ENCODE measurements around the gene TAOK3.
"Not testable (repeated sequence)": the region's sequence is repeated elsewhere in the genome, so short reads cannot be mapped to it uniquely, and the experiment has no call there.

The TAOK3 gene

GRCh38 chr12:118372541-118373495 lies at the start of gene TAOK3:
TAOK3 (minus strand) TSS chr12:118372907; CDS start chr12:118255567, 117,340 bp downstream.
- no peaks in the 10 kb centered on the region for H3K9me3 ChIP-seq (ENCODE audit: low read length)
- peak within 1 kb of the TSS; percentile 98 for H2AFZ ChIP-seq (ENCODE audit: low read depth, low read length)
- H3K4me1 ChIP-seq (ENCODE audit: insufficient read depth, low read length): peaks cover 38% of the 10 kb centered on the region
- peak within 1 kb of the TSS; percentile 95 for H3K4me3 ChIP-seq (ENCODE audit: low read length)
- H3K36me3 ChIP-seq (ENCODE audit: insufficient read depth, low read length): no peaks in the 10 kb centered on the region
- peaks cover 25% of the 10 kb centered on the region for H3K27me3 ChIP-seq (ENCODE audit: insufficient read depth, low read length)

- peaks cover 10% of the 10 kb centered on the region for H3K36me3 ChIP-seq (ENCODE audit: insufficient read depth, low read length)
- peaks cover 4% of the 10 kb centered on the region for H3K9me3 ChIP-seq (ENCODE audit: low read length)
- no peak overlapping the region for H3K4me3 ChIP-seq (ENCODE audit: low read length)
- H3K27me3 ChIP-seq (ENCODE audit: insufficient read depth, low read length): no peaks in the 10 kb centered on the region
- no peak overlapping the region for H2AFZ ChIP-seq (ENCODE audit: low read depth, low read length)
- no peaks in the 10 kb centered on the region for H3K4me1 ChIP-seq (ENCODE audit: insufficient read depth, low read length)
Measured at GRCh38 chr12:118420673-118421072, 48.0 kb upstream of the TAOK3 start.

GRCh38 chr12:118418385-118419057 lies 45.8 kb upstream of the TAOK3 start:
- H3K36me3 ChIP-seq (ENCODE audit: insufficient read depth, low read length): peaks cover 32% of the 10 kb centered on the region

GRCh38 chr12:118417942-118418341 lies 45.2 kb upstream of the TAOK3 start:
- Histone ChIP-seq H3K27me3 (ENCODE audit: insufficient read depth, low read length) (no peaks in the 10 kb centered on the region), H3K36me3 (ENCODE audit: insufficient read depth, low read length) (peaks cover 38% of the 10 kb centered on the region), H3K9me3 (ENCODE audit: low read length) (peaks cover 4% of the 10 kb centered on the region), H3K4me3 (ENCODE audit: low read length) (no peak overlapping the region), H3K4me1 (ENCODE audit: insufficient read depth, low read length) (no peaks in the 10 kb centered on the region), H2AFZ (ENCODE audit: low read depth, low read length) (no peak overlapping the region)

More at GRCh38 chr12:118418385-118419057, 45.8 kb upstream of the TAOK3 start:
- no peaks in the 10 kb centered on the region for H3K4me1 ChIP-seq (ENCODE audit: insufficient read depth, low read length)
- H3K4me3 ChIP-seq (ENCODE audit: low read length): no peak overlapping the region
- H2AFZ ChIP-seq (ENCODE audit: low read depth, low read length): no peak overlapping the region
- H3K27me3 ChIP-seq (ENCODE audit: insufficient read depth, low read length): no peaks in the 10 kb centered on the region
- peaks cover 4% of the 10 kb centered on the region for H3K9me3 ChIP-seq (ENCODE audit: low read length)

- Histone ChIP-seq H3K27me3 (ENCODE audit: insufficient read depth, low read length) (no peaks in the 10 kb centered on the region), H3K9me3 (ENCODE audit: low read length) (no peaks in the 10 kb centered on the region), H2AFZ (ENCODE audit: low read depth, low read length) (no peak overlapping the region), H3K4me3 (ENCODE audit: low read length) (no peak overlapping the region), H3K36me3 (ENCODE audit: insufficient read depth, low read length) (peaks cover 75% of the 10 kb centered on the region), H3K4me1 (ENCODE audit: insufficient read depth, low read length) (no peaks in the 10 kb centered on the region)
Measured at GRCh38 chr12:118409834-118410233, 37.1 kb upstream of the TAOK3 start.

- not testable (repeated sequence) for H3K27me3 ChIP-seq (ENCODE audit: insufficient read depth, low read length); H3K4me3 ChIP-seq (ENCODE audit: low read length)
- peaks cover 69% of the 10 kb centered on the region for H3K36me3 ChIP-seq (ENCODE audit: insufficient read depth, low read length)
Measured at GRCh38 chr12:118408241-118408640, 35.5 kb upstream of the TAOK3 start.

GRCh38 chr12:118404876-118405521 lies 32.3 kb upstream of the TAOK3 start:
- Histone ChIP-seq H3K4me3 (ENCODE audit: low read length) (no peak overlapping the region), H3K9me3 (ENCODE audit: low read length) (no peaks in the 10 kb centered on the region), H3K36me3 (ENCODE audit: insufficient read depth, low read length) (peaks cover 75% of the 10 kb centered on the region), H3K27me3 (ENCODE audit: insufficient read depth, low read length) (no peaks in the 10 kb centered on the region), H3K4me1 (ENCODE audit: insufficient read depth, low read length) (no peaks in the 10 kb centered on the region), H2AFZ (ENCODE audit: low read depth, low read length) (no peak overlapping the region)

More at GRCh38 chr12:118408241-118408640, 35.5 kb upstream of the TAOK3 start:
- H3K9me3 ChIP-seq (ENCODE audit: low read length); H3K4me1 ChIP-seq (ENCODE audit: insufficient read depth, low read length); H2AFZ ChIP-seq (ENCODE audit: low read depth, low read length): not testable (repeated sequence)

GRCh38 chr12:118402251-118402650 lies 29.5 kb upstream of the TAOK3 start:
- no peaks in the 10 kb centered on the region for H3K4me1 ChIP-seq (ENCODE audit: insufficient read depth, low read length)
- peaks cover 75% of the 10 kb centered on the region for H3K36me3 ChIP-seq (ENCODE audit: insufficient read depth, low read length)
- no peaks in the 10 kb centered on the region for H3K27me3 ChIP-seq (ENCODE audit: insufficient read depth, low read length)
- H3K9me3 ChIP-seq (ENCODE audit: low read length): no peaks in the 10 kb centered on the region
- no peak overlapping the region for H2AFZ ChIP-seq (ENCODE audit: low read depth, low read length)
- no peak overlapping the region for H3K4me3 ChIP-seq (ENCODE audit: low read length)

- H3K27me3 ChIP-seq (ENCODE audit: insufficient read depth, low read length): no peaks in the 10 kb centered on the region
- no peaks in the 10 kb centered on the region for H3K9me3 ChIP-seq (ENCODE audit: low read length)
- H2AFZ ChIP-seq (ENCODE audit: low read depth, low read length): no peak overlapping the region
- no peak overlapping the region for H3K4me3 ChIP-seq (ENCODE audit: low read length)
- peaks cover 79% of the 10 kb centered on the region for H3K36me3 ChIP-seq (ENCODE audit: insufficient read depth, low read length)
- no peaks in the 10 kb centered on the region for H3K4me1 ChIP-seq (ENCODE audit: insufficient read depth, low read length)
Measured at GRCh38 chr12:118398940-118399339, 26.2 kb upstream of the TAOK3 start.

GRCh38 chr12:118398524-118398923 lies 25.8 kb upstream of the TAOK3 start:
- H3K36me3 ChIP-seq (ENCODE audit: insufficient read depth, low read length): peaks cover 77% of the 10 kb centered on the region
- H3K4me1 ChIP-seq (ENCODE audit: insufficient read depth, low read length): no peaks in the 10 kb centered on the region
- no peaks in the 10 kb centered on the region for H3K9me3 ChIP-seq (ENCODE audit: low read length)
- H3K27me3 ChIP-seq (ENCODE audit: insufficient read depth, low read length): no peaks in the 10 kb centered on the region
- no peak overlapping the region for H3K4me3 ChIP-seq (ENCODE audit: low read length)
- H2AFZ ChIP-seq (ENCODE audit: low read depth, low read length): no peak overlapping the region

- H3K9me3 ChIP-seq (ENCODE audit: low read length): no peaks in the 10 kb centered on the region
- H3K4me1 ChIP-seq (ENCODE audit: insufficient read depth, low read length): no peaks in the 10 kb centered on the region
- peaks cover 76% of the 10 kb centered on the region for H3K36me3 ChIP-seq (ENCODE audit: insufficient read depth, low read length)
- H3K27me3 ChIP-seq (ENCODE audit: insufficient read depth, low read length): no peaks in the 10 kb centered on the region
- H3K4me3 ChIP-seq (ENCODE audit: low read length): no peak overlapping the region
- H2AFZ ChIP-seq (ENCODE audit: low read depth, low read length): no peak overlapping the region
Measured at GRCh38 chr12:118397708-118398440, 25.2 kb upstream of the TAOK3 start.

GRCh38 chr12:118391836-118392235 lies 19.1 kb upstream of the TAOK3 start:
- H2AFZ ChIP-seq (ENCODE audit: low read depth, low read length): no peak overlapping the region
- no peaks in the 10 kb centered on the region for H3K27me3 ChIP-seq (ENCODE audit: insufficient read depth, low read length)
- H3K36me3 ChIP-seq (ENCODE audit: insufficient read depth, low read length): peaks cover 76% of the 10 kb centered on the region
- H3K4me1 ChIP-seq (ENCODE audit: insufficient read depth, low read length): no peaks in the 10 kb centered on the region
- no peak overlapping the region for H3K4me3 ChIP-seq (ENCODE audit: low read length)
- no peaks in the 10 kb centered on the region for H3K9me3 ChIP-seq (ENCODE audit: low read length)

All from neuron (in vitro differentiated cells).